HEK293T (cell line): ENCODE results near the gene LRRC4C.

Source experiments
- CTCF ChIA-PET: fragments of 350-600 bp; formaldehyde crosslinking; extraction: SDS; loops from one replicate; lab custom pipeline; 2021; ENCODE audit warnings: antibody characterized with exemption, inconsistent platforms; lab: Yijun Ruan, JAX
- POLR2A ChIA-PET: fragments of 350-600 bp; formaldehyde crosslinking; extraction: SDS; loops from one replicate; lab custom pipeline; 2020; ENCODE audit warnings: antibody characterized with exemption, inconsistent platforms; lab: Yijun Ruan, JAX
- DNase-seq: peaks from one replicate; pipeline ENCODE4 v3.0.0; 2012; ENCODE audit warnings: mixed read lengths; ENCODE audit errors: extremely low spot score
- ARNT ChIP-seq: fragments of 450-650 bp; IDR thresholded peaks from 2 replicates; pipeline ENCODE4 v1.6.1; 2017; ENCODE audit warnings: mild to moderate bottlenecking
- BHLHE40 ChIP-seq: fragments of 450-650 bp; IDR thresholded peaks from 2 replicates; pipeline ENCODE4 v1.6.1; 2016; ENCODE audit warnings: mild to moderate bottlenecking, moderate library complexity, borderline replicate concordance
- CTBP1 ChIP-seq: fragments of 450-650 bp; IDR thresholded peaks from 2 replicates; pipeline ENCODE4 v1.6.1; 2016; ENCODE audit warnings: borderline replicate concordance
- ELF4 ChIP-seq: fragments of 450-650 bp; IDR thresholded peaks from 2 replicates; pipeline ENCODE4 v1.6.1; 2017; ENCODE audit warnings: antibody characterized with exemption
- FOXA1 ChIP-seq: fragments of 450-650 bp; IDR thresholded peaks from 2 replicates; pipeline ENCODE4 v1.6.1; 2016; ENCODE audit warnings: mild to moderate bottlenecking
- FOXK2 ChIP-seq: fragments of 450-650 bp; IDR thresholded peaks from 2 replicates; pipeline ENCODE4 v1.6.1; 2016; ENCODE audit warnings: mild to moderate bottlenecking
- FOXM1 ChIP-seq: fragments of 450-650 bp; IDR thresholded peaks from 2 replicates; pipeline ENCODE4 v1.6.1; 2017; ENCODE audit warnings: mild to moderate bottlenecking, borderline replicate concordance
- HDGF ChIP-seq: fragments of 450-650 bp; IDR thresholded peaks from 2 replicates; pipeline ENCODE4 v1.6.1; 2017; ENCODE audit warnings: antibody characterized with exemption, borderline replicate concordance
- L3MBTL2 ChIP-seq: fragments of 450-650 bp; conservative IDR thresholded peaks from 2 replicates; pipeline ENCODE4 v1.6.1; 2016; ENCODE audit warnings: mild to moderate bottlenecking
- LEF1 ChIP-seq: fragments of 450-650 bp; IDR thresholded peaks from 2 replicates; pipeline ENCODE4 v1.6.1; 2017; ENCODE audit warnings: mild to moderate bottlenecking, borderline replicate concordance
- NFRKB ChIP-seq: fragments of 450-650 bp; IDR thresholded peaks from 2 replicates; pipeline ENCODE4 v1.6.1; 2016; ENCODE audit warnings: mild to moderate bottlenecking, moderate library complexity
- PKNOX1 ChIP-seq: fragments of 450-650 bp; IDR thresholded peaks from 2 replicates; pipeline ENCODE4 v1.6.1; 2016
- SP1 ChIP-seq: fragments of 450-650 bp; IDR thresholded peaks from 2 replicates; pipeline ENCODE4 v1.6.1; 2017
- SUZ12 ChIP-seq: fragments of 450-650 bp; IDR thresholded peaks from 2 replicates; pipeline ENCODE4 v1.6.1; 2016; ENCODE audit warnings: mild to moderate bottlenecking
- TARDBP ChIP-seq: fragments of 450-650 bp; IDR thresholded peaks from 2 replicates; pipeline ENCODE4 v1.6.1; 2016
- ZNF384 ChIP-seq: fragments of 450-650 bp; IDR thresholded peaks from 2 replicates; pipeline ENCODE4 v1.6.1; 2016

LRRC4C gene

GRCh38 chr11:41189701-41190436 lies 269.6 kb downstream of the LRRC4C start:
- ChIA-PET POLR2A (no interaction called here), CTCF (no interaction called here)
- no peak for TF ChIP-seq PKNOX1
- no peak for TF ChIP-seq LEF1
- TF ChIP-seq TARDBP: no peak
- no peak for TF ChIP-seq ARNT
- TF ChIP-seq FOXA1: no peak
- no peak for DNase-seq

- ChIA-PET CTCF (no interaction called here), POLR2A (no interaction called here)
- no peak for DNase-seq
- TF ChIP-seq L3MBTL2 (no peak), PKNOX1 (no peak), FOXA1 (no peak), LEF1 (no peak), ELF4 (no peak), ARNT (no peak), TARDBP (no peak), HDGF (no peak), FOXK2 (no peak), ZNF384 (no peak), SP1 (no peak), SUZ12 (no peak), FOXM1 (no peak), NFRKB (no peak), BHLHE40 (no peak), CTBP1 (no peak)
Measured at GRCh38 chr11:41177791-41178190, 281.7 kb downstream of the LRRC4C start.

- POLR2A ChIA-PET: no interaction called here
- TF ChIP-seq NFRKB: no peak
- TF ChIP-seq SUZ12: no peak
- no peak for TF ChIP-seq ARNT
- no peak for TF ChIP-seq PKNOX1
- TF ChIP-seq FOXA1: no peak
- TF ChIP-seq TARDBP: no peak
- TF ChIP-seq FOXM1: no peak
- no peak for TF ChIP-seq CTBP1
- no peak for TF ChIP-seq ZNF384
- no peak for TF ChIP-seq L3MBTL2
- TF ChIP-seq LEF1: no peak
- no peak for TF ChIP-seq BHLHE40
- TF ChIP-seq HDGF: no peak
- no peak for TF ChIP-seq ELF4
- TF ChIP-seq SP1: no peak
- DNase-seq: no peak
- CTCF ChIA-PET: interaction anchor here (0.6 kb wide), 1 partner anchor 370 kb away, joined by 3 read pairs; no protein-coding TSS in a partner anchor
Measured at GRCh38 chr11:41175304-41175972, 284.0 kb downstream of the LRRC4C start.

GRCh38 chr11:41146326-41146725 lies 313.1 kb downstream of the LRRC4C start:
- DNase-seq: no peak
- CTCF ChIA-PET: no interaction called here
- TF ChIP-seq PKNOX1 (no peak), FOXA1 (no peak), TARDBP (no peak), L3MBTL2 (no peak), HDGF (no peak), LEF1 (no peak), CTBP1 (no peak), SP1 (no peak), SUZ12 (no peak), FOXK2 (no peak), BHLHE40 (no peak), ARNT (no peak), FOXM1 (no peak), NFRKB (no peak), ELF4 (no peak), ZNF384 (no peak)
- POLR2A ChIA-PET: no interaction called here

- CTCF ChIA-PET: no interaction called here
- POLR2A ChIA-PET: no interaction called here
- no peak for TF ChIP-seq TARDBP
- TF ChIP-seq FOXA1: no peak
- TF ChIP-seq HDGF: no peak
- TF ChIP-seq L3MBTL2: no peak
- TF ChIP-seq FOXM1: no peak
- TF ChIP-seq BHLHE40: no peak
- TF ChIP-seq SP1: no peak
- TF ChIP-seq ARNT: no peak
- no peak for TF ChIP-seq FOXK2
- no peak for TF ChIP-seq ELF4
- TF ChIP-seq SUZ12: no peak
- TF ChIP-seq NFRKB: no peak
- no peak for TF ChIP-seq PKNOX1
- TF ChIP-seq CTBP1: no peak
- TF ChIP-seq LEF1: no peak
- no peak for TF ChIP-seq ZNF384
- DNase-seq: no peak
Measured at GRCh38 chr11:41145420-41145819, 314.0 kb downstream of the LRRC4C start.
